ENCODE data around the gene SYNCRIP. TPM values are rescaled to one million over a fixed set of nuclear protein-coding genes. Genes with fewer than 3 reads are reported as not detected.

The SYNCRIP gene
- polyA plus RNA-seq, 1 of the 3 experiments (the other 2 are of a cell fraction): 15.9 TPM

DNA sequence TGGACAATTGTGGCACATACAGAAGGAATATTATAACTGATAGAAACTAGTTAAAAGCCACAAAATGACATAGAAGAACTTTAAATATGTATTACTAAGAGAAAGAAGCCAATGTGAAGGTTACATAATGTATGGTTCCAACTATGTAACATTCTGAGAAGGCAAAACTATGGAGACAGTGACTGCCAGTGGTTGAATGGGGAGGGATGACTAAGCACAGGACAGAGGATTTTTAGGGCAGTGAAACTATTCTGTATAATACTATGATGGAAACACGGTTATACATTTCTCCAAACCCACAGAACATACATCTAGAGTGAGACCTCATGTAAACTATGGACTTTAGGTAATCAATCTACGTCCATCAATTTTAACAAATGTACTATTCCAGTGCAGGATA is 22.4 kb downstream of the SYNCRIP start:
- Histone ChIP-seq H3K9ac (no peak overlapping the region), H3K4me3 (ENCODE audit: low read depth in 2 of 2, low read length in 1 of 2) (no peak overlapping the region), H3K9me2 (no peaks in the 10 kb centered on the region), H3F3A (replicated peaks; ENCODE audit: insufficient read depth) (peaks cover 27% of the 10 kb centered on the region), H3K9me3 (no peaks in the 10 kb centered on the region), H3K27ac (ENCODE audit: low read depth in 2 of 2, low read length in 1 of 2) (no peak overlapping the region), H3K27me3 (ENCODE audit: insufficient read depth) (no peaks in the 10 kb centered on the region), H3K4me2 (no peak overlapping the region), H3K79me2 (ENCODE audit: insufficient read depth) (peaks cover 99% of the 10 kb centered on the region), H4K20me1 (ENCODE audit: insufficient read depth) (peaks cover 59% of the 10 kb centered on the region), H2AFZ (ENCODE audit: low read depth) (no peak overlapping the region), H3K36me3 (replicated peaks in 1 of 2; ENCODE audit: control insufficient read depth in 1 of 2, insufficient read depth in 2 of 2, low read length in 1 of 2) (peaks cover 89 to 99% of the 10 kb centered on the region in 2 experiments), H3K4me1 (ENCODE audit: control insufficient read depth in 1 of 2, insufficient read depth in 2 of 2, low read depth in 1 of 2, low read length in 1 of 2) (peaks cover 0 to 14% of the 10 kb centered on the region in 2 experiments; a peak in 1 of 4 replicates)
- TF ChIP-seq, protein P1, sequence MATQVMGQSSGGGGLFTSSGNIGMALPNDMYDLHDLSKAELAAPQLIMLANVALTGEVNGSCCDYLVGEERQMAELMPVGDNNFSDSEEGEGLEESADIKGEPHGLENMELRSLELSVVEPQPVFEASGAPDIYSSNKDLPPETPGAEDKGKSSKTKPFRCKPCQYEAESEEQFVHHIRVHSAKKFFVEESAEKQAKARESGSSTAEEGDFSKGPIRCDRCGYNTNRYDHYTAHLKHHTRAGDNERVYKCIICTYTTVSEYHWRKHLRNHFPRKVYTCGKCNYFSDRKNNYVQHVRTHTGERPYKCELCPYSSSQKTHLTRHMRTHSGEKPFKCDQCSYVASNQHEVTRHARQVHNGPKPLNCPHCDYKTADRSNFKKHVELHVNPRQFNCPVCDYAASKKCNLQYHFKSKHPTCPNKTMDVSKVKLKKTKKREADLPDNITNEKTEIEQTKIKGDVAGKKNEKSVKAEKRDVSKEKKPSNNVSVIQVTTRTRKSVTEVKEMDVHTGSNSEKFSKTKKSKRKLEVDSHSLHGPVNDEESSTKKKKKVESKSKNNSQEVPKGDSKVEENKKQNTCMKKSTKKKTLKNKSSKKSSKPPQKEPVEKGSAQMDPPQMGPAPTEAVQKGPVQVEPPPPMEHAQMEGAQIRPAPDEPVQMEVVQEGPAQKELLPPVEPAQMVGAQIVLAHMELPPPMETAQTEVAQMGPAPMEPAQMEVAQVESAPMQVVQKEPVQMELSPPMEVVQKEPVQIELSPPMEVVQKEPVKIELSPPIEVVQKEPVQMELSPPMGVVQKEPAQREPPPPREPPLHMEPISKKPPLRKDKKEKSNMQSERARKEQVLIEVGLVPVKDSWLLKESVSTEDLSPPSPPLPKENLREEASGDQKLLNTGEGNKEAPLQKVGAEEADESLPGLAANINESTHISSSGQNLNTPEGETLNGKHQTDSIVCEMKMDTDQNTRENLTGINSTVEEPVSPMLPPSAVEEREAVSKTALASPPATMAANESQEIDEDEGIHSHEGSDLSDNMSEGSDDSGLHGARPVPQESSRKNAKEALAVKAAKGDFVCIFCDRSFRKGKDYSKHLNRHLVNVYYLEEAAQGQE (IDR thresholded peaks at IDR 0.05; ENCODE audit: low read depth, low read length): no peak
- no peak for TF ChIP-seq YY1 (IDR thresholded peaks at IDR 0.05; ENCODE audit: low read depth)
- no peak for TF ChIP-seq CHD2 (IDR thresholded peaks at IDR 0.05; ENCODE audit: low read length, partially characterized antibody)
- TF ChIP-seq RCOR1 (IDR thresholded peaks at IDR 0.05; ENCODE audit: low read length): no peak
- no peak for TF ChIP-seq RAD21 (IDR thresholded peaks at IDR 0.05; ENCODE audit: low read length)
- no peak for TF ChIP-seq FOSL2 (IDR thresholded peaks at IDR 0.05; ENCODE audit: borderline replicate concordance, low read depth)
- no peak for TF ChIP-seq NFIC (IDR thresholded peaks at IDR 0.05; ENCODE audit: borderline replicate concordance)
- no peak for TF ChIP-seq SMC3 (IDR thresholded peaks at IDR 0.05; ENCODE audit: low read depth, low read length)
- no peak for TF ChIP-seq GABPA (IDR thresholded peaks at IDR 0.05; ENCODE audit: low read depth)
- TF ChIP-seq, protein P2, sequence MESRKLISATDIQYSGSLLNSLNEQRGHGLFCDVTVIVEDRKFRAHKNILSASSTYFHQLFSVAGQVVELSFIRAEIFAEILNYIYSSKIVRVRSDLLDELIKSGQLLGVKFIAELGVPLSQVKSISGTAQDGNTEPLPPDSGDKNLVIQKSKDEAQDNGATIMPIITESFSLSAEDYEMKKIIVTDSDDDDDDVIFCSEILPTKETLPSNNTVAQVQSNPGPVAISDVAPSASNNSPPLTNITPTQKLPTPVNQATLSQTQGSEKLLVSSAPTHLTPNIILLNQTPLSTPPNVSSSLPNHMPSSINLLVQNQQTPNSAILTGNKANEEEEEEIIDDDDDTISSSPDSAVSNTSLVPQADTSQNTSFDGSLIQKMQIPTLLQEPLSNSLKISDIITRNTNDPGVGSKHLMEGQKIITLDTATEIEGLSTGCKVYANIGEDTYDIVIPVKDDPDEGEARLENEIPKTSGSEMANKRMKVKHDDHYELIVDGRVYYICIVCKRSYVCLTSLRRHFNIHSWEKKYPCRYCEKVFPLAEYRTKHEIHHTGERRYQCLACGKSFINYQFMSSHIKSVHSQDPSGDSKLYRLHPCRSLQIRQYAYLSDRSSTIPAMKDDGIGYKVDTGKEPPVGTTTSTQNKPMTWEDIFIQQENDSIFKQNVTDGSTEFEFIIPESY (IDR thresholded peaks at IDR 0.05; ENCODE audit: borderline replicate concordance, low read depth): no peak
- no peak for TF ChIP-seq EP300 (IDR thresholded peaks at IDR 0.05; ENCODE audit: borderline replicate concordance in 1 of 2, low read depth in 1 of 2, low read length in 1 of 2)
- no peak for TF ChIP-seq RFX5 (IDR thresholded peaks at IDR 0.05; ENCODE audit: low read length)
- TF ChIP-seq GATA2 (CRISPR knock-in tag; IDR thresholded peaks at IDR 0.05): no peak
- DNase-seq: no peak
- POLR2A ChIA-PET: no interaction called here
- CTCF ChIA-PET: no interaction called here
- 75% methylated on average over 2 of the region's 2 CpGs for WGBS (ENCODE audit: low lambda C conversion rate)

DNA sequence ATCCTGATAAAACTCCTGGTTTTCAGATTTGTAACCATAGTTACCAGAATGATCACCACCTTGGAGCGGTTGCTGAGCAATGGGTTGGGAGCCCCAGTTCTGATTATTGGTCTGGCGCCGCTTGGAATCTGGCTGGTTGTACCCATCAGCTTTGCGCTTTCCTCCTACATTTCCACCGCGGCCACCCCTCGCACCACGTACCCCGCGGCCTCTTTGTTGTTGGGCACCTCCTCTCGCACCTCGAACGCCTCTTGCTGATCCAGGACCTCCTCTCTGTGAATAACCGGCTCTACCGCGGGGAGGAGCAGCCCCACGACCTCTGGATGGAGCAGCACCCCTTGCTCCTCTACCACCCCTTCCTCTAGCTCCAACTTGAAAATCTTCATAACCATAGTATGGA is 27.9 kb downstream of the SYNCRIP start:
- ChIA-PET CTCF (no interaction called here), POLR2A (no interaction called here)
- Histone ChIP-seq H2AFZ (ENCODE audit: low read depth) (no peak overlapping the region), H3K79me2 (ENCODE audit: insufficient read depth) (peaks cover 99% of the 10 kb centered on the region), H3K27ac (ENCODE audit: low read depth in 2 of 2, low read length in 1 of 2) (no peak overlapping the region), H3K4me2 (no peak overlapping the region), H3K4me3 (ENCODE audit: low read depth in 2 of 2, low read length in 1 of 2) (no peak overlapping the region), H3K27me3 (ENCODE audit: insufficient read depth) (no peaks in the 10 kb centered on the region), H3K36me3 (replicated peaks in 1 of 2; ENCODE audit: control insufficient read depth in 1 of 2, insufficient read depth in 2 of 2, low read length in 1 of 2) (peaks cover 98 to 100% of the 10 kb centered on the region in 2 experiments), H3K9me2 (no peaks in the 10 kb centered on the region), H3K4me1 (ENCODE audit: control insufficient read depth in 1 of 2, insufficient read depth in 2 of 2, low read depth in 1 of 2, low read length in 1 of 2) (no peaks in the 10 kb centered on the region; a peak in 1 of 4 replicates), H4K20me1 (ENCODE audit: insufficient read depth) (peaks cover 15% of the 10 kb centered on the region), H3F3A (replicated peaks; ENCODE audit: insufficient read depth) (peaks cover 35% of the 10 kb centered on the region), H3K9ac (no peak overlapping the region), H3K9me3 (no peaks in the 10 kb centered on the region)
- no peak for DNase-seq
- TF ChIP-seq, protein P3, sequence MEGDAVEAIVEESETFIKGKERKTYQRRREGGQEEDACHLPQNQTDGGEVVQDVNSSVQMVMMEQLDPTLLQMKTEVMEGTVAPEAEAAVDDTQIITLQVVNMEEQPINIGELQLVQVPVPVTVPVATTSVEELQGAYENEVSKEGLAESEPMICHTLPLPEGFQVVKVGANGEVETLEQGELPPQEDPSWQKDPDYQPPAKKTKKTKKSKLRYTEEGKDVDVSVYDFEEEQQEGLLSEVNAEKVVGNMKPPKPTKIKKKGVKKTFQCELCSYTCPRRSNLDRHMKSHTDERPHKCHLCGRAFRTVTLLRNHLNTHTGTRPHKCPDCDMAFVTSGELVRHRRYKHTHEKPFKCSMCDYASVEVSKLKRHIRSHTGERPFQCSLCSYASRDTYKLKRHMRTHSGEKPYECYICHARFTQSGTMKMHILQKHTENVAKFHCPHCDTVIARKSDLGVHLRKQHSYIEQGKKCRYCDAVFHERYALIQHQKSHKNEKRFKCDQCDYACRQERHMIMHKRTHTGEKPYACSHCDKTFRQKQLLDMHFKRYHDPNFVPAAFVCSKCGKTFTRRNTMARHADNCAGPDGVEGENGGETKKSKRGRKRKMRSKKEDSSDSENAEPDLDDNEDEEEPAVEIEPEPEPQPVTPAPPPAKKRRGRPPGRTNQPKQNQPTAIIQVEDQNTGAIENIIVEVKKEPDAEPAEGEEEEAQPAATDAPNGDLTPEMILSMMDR (IDR thresholded peaks at IDR 0.05): no peak
- TF ChIP-seq YY1 (IDR thresholded peaks at IDR 0.05; ENCODE audit: low read depth): no peak
- TF ChIP-seq SMC3 (IDR thresholded peaks at IDR 0.05; ENCODE audit: low read depth, low read length): no peak
- TF ChIP-seq, protein P4, sequence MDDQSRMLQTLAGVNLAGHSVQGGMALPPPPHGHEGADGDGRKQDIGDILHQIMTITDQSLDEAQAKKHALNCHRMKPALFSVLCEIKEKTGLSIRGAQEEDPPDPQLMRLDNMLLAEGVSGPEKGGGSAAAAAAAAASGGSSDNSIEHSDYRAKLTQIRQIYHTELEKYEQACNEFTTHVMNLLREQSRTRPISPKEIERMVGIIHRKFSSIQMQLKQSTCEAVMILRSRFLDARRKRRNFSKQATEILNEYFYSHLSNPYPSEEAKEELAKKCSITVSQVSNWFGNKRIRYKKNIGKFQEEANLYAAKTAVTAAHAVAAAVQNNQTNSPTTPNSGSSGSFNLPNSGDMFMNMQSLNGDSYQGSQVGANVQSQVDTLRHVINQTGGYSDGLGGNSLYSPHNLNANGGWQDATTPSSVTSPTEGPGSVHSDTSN (IDR thresholded peaks at IDR 0.05): no peak
- TF ChIP-seq, protein P2 (IDR thresholded peaks at IDR 0.05; ENCODE audit: borderline replicate concordance, low read depth): no peak
- no peak for TF ChIP-seq FOXM1 (IDR thresholded peaks at IDR 0.05; ENCODE audit: low read depth)
- TF ChIP-seq CHD2 (IDR thresholded peaks at IDR 0.05; ENCODE audit: low read length, partially characterized antibody): no peak
- TF ChIP-seq FOSL2 (IDR thresholded peaks at IDR 0.05; ENCODE audit: borderline replicate concordance, low read depth): no peak
- 97% methylated on average over 17 of the region's 17 CpGs for WGBS (ENCODE audit: low lambda C conversion rate)

Measured in SK-N-SH (cell line).